Smooth muscle cell (in vitro differentiated cells): Measurements from ENCODE around the gene GABRD. TPM values are rescaled to one million over a fixed set of nuclear protein-coding genes. Genes with fewer than 3 reads are reported as not detected.

Experiments
- DNase-seq: peaks from one replicate; lab custom pipeline; 2025; ENCODE audit not compliant: unreplicated experiment; lab: John Stamatoyannopoulos, UW
- H2AFZ ChIP-seq: fragments of 200-600 bp; sonication (generic); 2 replicates; pipeline ENCODE4 v1.6.0; 2016; ENCODE audit warnings: antibody characterized with exemption, low read depth, mild to moderate bottlenecking
- H3F3A ChIP-seq: fragments of 200-600 bp; sonication (generic); 2 replicates; pipeline ENCODE4 v1.6.0; 2017; ENCODE audit warnings: antibody characterized with exemption, low read depth
- H3K27ac ChIP-seq: fragments of 200-600 bp; sonication (generic); 2 replicates; pipeline ENCODE4 v1.5.1; 2016; ENCODE audit warnings: low read depth, mild to moderate bottlenecking
- H3K27me3 ChIP-seq: fragments of 200-600 bp; sonication (generic); 2 replicates; pipeline ENCODE4 v1.6.1; 2016; ENCODE audit warnings: low read depth, mild to moderate bottlenecking
- H3K36me3 ChIP-seq: fragments of 200-600 bp; sonication (generic); 2 replicates; pipeline ENCODE4 v1.5.1; 2016; ENCODE audit warnings: low read depth
- H3K4me1 ChIP-seq: fragments of 200-600 bp; sonication (generic); 2 replicates; pipeline ENCODE4 v1.5.1; 2016; ENCODE audit warnings: low read depth
- H3K4me2 ChIP-seq: fragments of 200-600 bp; sonication (generic); 2 replicates; pipeline ENCODE4 v1.6.0; 2016; ENCODE audit warnings: mild to moderate bottlenecking
- H3K4me3 ChIP-seq: fragments of 200-600 bp; sonication (generic); 2 replicates; pipeline ENCODE4 v1.5.1; 2016; ENCODE audit warnings: mild to moderate bottlenecking
- H3K79me2 ChIP-seq: fragments of 200-600 bp; sonication (generic); 2 replicates; pipeline ENCODE4 v1.6.0; 2016; ENCODE audit warnings: low read depth, mild to moderate bottlenecking
- H3K9ac ChIP-seq: fragments of 200-600 bp; sonication (generic); 2 replicates; pipeline ENCODE4 v1.6.0; 2016; ENCODE audit warnings: low read depth
- H3K9me3 ChIP-seq: fragments of 200-600 bp; sonication (generic); replicated peaks from 2 replicates; pipeline ENCODE4 v1.5.1; 2016; ENCODE audit warnings: low read depth
- H4K20me1 ChIP-seq: fragments of 200-600 bp; sonication (generic); 2 replicates; pipeline ENCODE4 v1.6.0; 2016; ENCODE audit warnings: low read depth
- CTCF ChIP-seq: fragments of 200-600 bp; sonication (generic); IDR thresholded peaks from 2 replicates; pipeline ENCODE4 v1.5.1; 2017; ENCODE audit warnings: borderline replicate concordance, mild to moderate bottlenecking, antibody characterized with exemption; ENCODE audit not compliant: insufficient read depth, poor library complexity, severe bottlenecking
- WGBS: methylation state at CpG from one replicate; pipeline ENCODE4 v1.1.7; 2016; ENCODE audit warnings: low lambda C conversion rate; 5-methylcytosine and 5-hydroxymethylcytosine counted together
- polyA plus RNA-seq: library from polyadenylated mRNA; unstranded; fragments of >200 nt; fragmentation: Nextera tagmentation; extraction: Ambion mirVana; gene quantifications from 2 replicates; pipeline ENCODE4 v1.2.1, GENCODE V29; 2016
- total RNA-seq: library from RNA; depleted of rRNA; stranded (reverse); fragments of >200 nt; gene quantifications from 2 replicates; pipeline ENCODE4 v1.2.3, GENCODE V29; 2014

GABRD gene
- total and polyA plus RNA-seq, 2 experiments from 2014 or later: not detected

- H3K9ac ChIP-seq: no peak overlapping the region
- H3K4me2 ChIP-seq: no peak overlapping the region
- H3K4me1 ChIP-seq: no peaks in the 10 kb centered on the region
- H3K27me3 ChIP-seq: no peaks in the 10 kb centered on the region
- no peaks in the 10 kb centered on the region for H3K36me3 ChIP-seq
- WGBS: 93% methylated on average over 27 of the region's 27 CpGs
- no peak overlapping the region for H3K4me3 ChIP-seq
- DNase-seq: no peak
- H3F3A ChIP-seq: no peaks in the 10 kb centered on the region
- no peaks in the 10 kb centered on the region for H3K79me2 ChIP-seq
- no peak for TF ChIP-seq CTCF
- H3K27ac ChIP-seq: no peak overlapping the region
- H3K9me3 ChIP-seq: no peaks in the 10 kb centered on the region
- H2AFZ ChIP-seq: no peak overlapping the region
- H4K20me1 ChIP-seq: no peaks in the 10 kb centered on the region
Observed at GRCh38 chr1:2009101-2010053, 9.8 kb upstream of the GABRD start.

GRCh38 chr1:2014181-2014580, 5.0 kb upstream of the GABRD start:
- no peak overlapping the region for H2AFZ ChIP-seq
- TF ChIP-seq CTCF: no peak
- no peaks in the 10 kb centered on the region for H3K9me3 ChIP-seq
- no peaks in the 10 kb centered on the region for H3F3A ChIP-seq
- peaks cover 43% of the 10 kb centered on the region for H3K27me3 ChIP-seq
- 98% methylated on average over 15 of the region's 15 CpGs for WGBS
- H3K27ac ChIP-seq: no peak overlapping the region
- no peaks in the 10 kb centered on the region for H3K79me2 ChIP-seq
- H3K4me2 ChIP-seq: no peak overlapping the region
- no peaks in the 10 kb centered on the region for H3K4me1 ChIP-seq
- no peak overlapping the region for H3K4me3 ChIP-seq
- DNase-seq: no peak
- no peaks in the 10 kb centered on the region for H3K36me3 ChIP-seq
- H4K20me1 ChIP-seq: no peaks in the 10 kb centered on the region
- H3K9ac ChIP-seq: no peak overlapping the region

- no peak for DNase-seq
- Histone ChIP-seq H2AFZ (no peak overlapping the region), H3K27me3 (peaks cover 51% of the 10 kb centered on the region)
Observed at GRCh38 chr1:2014741-2015735, 4.1 kb upstream of the GABRD start.

More at GRCh38 chr1:2014741-2015735, 4.1 kb upstream of the GABRD start:
- Histone ChIP-seq H3F3A (no peaks in the 10 kb centered on the region), H3K4me1 (no peaks in the 10 kb centered on the region), H3K4me2 (no peak overlapping the region), H4K20me1 (no peaks in the 10 kb centered on the region), H3K36me3 (no peaks in the 10 kb centered on the region), H3K27ac (no peak overlapping the region), H3K9me3 (no peaks in the 10 kb centered on the region), H3K79me2 (no peaks in the 10 kb centered on the region), H3K4me3 (no peak overlapping the region), H3K9ac (no peak overlapping the region)
- WGBS: 82% methylated on average over 34 of the region's 34 CpGs
- TF ChIP-seq CTCF: no peak
